WERI-Rb-1 (cell line): Measurements from ENCODE around the gene PLA2G7.
"Not testable (repeated sequence)": the region's sequence is repeated elsewhere in the genome, so short reads cannot be mapped to it uniquely, and the experiment has no call there.

Experiments
- DNase-seq: peaks from one replicate; pipeline ENCODE4 v3.0.0-alpha.2; 2020
- H3K27ac ChIP-seq: fragments of 250-450 bp; sonication (Bioruptor Pico); 2 replicates; pipeline ENCODE4 v1.5.1; 2020; ENCODE audit warnings: mild to moderate bottlenecking, moderate library complexity
- H3K27me3 ChIP-seq: fragments of 250-450 bp; sonication (Bioruptor Pico); 2 replicates; pipeline ENCODE4 v1.5.1; 2021; ENCODE audit warnings: mild to moderate bottlenecking, low read depth, moderate library complexity; ENCODE audit not compliant: insufficient read depth, severe bottlenecking
- H3K36me3 ChIP-seq: fragments of 250-450 bp; sonication (Bioruptor Pico); 2 replicates; pipeline ENCODE4 v1.5.1; 2020; ENCODE audit warnings: mild to moderate bottlenecking, moderate library complexity
- H3K4me3 ChIP-seq: 2 replicates; pipeline ENCODE4 v1.5.1; 2011; ENCODE audit warnings: low read depth, mild to moderate bottlenecking, control low read depth, low read length
- H3K9me3 ChIP-seq: fragments of 250-450 bp; sonication (Bioruptor Pico); 2 replicates; pipeline ENCODE4 v1.5.1; 2021; ENCODE audit warnings: mild to moderate bottlenecking, moderate library complexity; ENCODE audit not compliant: severe bottlenecking
- CTCF ChIP-seq: IDR thresholded peaks from 2 replicates; pipeline ENCODE4 v1.5.1; 2011; ENCODE audit warnings: low read depth, mild to moderate bottlenecking, control low read depth, inconsistent platforms, low read length

The PLA2G7 gene

GRCh38 chr6:46734867-46735719 is at the start of gene PLA2G7:
Gene PLA2G7 (minus strand): TSS chr6:46735375. CDS start chr6:46722891, 12,484 bp downstream.
- peak within 1 kb of the TSS; percentile 63 for H3K4me3 ChIP-seq
- TF ChIP-seq CTCF, result 0 out of 2 replicates have a peak, but pooled peaks have one; percentile 4
- H3K9me3 ChIP-seq, result no peaks in the 10 kb centered on the region
- no peaks in the 10 kb centered on the region for H3K27me3 ChIP-seq
- no peak within 1 kb of the TSS; the same call in 1 of the 2 replicates for H3K27ac ChIP-seq
- no peaks in the 10 kb centered on the region for H3K36me3 ChIP-seq
- peak; percentile 59 for DNase-seq

GRCh38 chr6:46784535-46784934 is 49.4 kb upstream of the PLA2G7 start:
- no peak overlapping the region for H3K27ac ChIP-seq
- H3K27me3 ChIP-seq, result no peaks in the 10 kb centered on the region
- H3K36me3 ChIP-seq, result no peaks in the 10 kb centered on the region
- H3K9me3 ChIP-seq, result no peaks in the 10 kb centered on the region
- TF ChIP-seq CTCF, result no peak
- DNase-seq, result no peak
- no peak overlapping the region for H3K4me3 ChIP-seq

- peak; percentile 83 for DNase-seq
- no peaks in the 10 kb centered on the region for H3K9me3 ChIP-seq
- H3K4me3 ChIP-seq, result no peak overlapping the region
- TF ChIP-seq CTCF, result peak; percentile 64
- no peaks in the 10 kb centered on the region for H3K36me3 ChIP-seq
- H3K27me3 ChIP-seq, result no peaks in the 10 kb centered on the region
- no peak overlapping the region for H3K27ac ChIP-seq
Measured at GRCh38 chr6:46781478-46782378, 46.6 kb upstream of the PLA2G7 start.

GRCh38 chr6:46777476-46778346 is 42.5 kb upstream of the PLA2G7 start:
- H3K4me3 ChIP-seq, result no peak overlapping the region
- DNase-seq, result no peak
- TF ChIP-seq CTCF, result no peak
- H3K36me3 ChIP-seq, result no peaks in the 10 kb centered on the region
- no peaks in the 10 kb centered on the region for H3K27me3 ChIP-seq
- no peaks in the 10 kb centered on the region for H3K9me3 ChIP-seq
- H3K27ac ChIP-seq, result no peak overlapping the region

- DNase-seq, result no peak
- Histone ChIP-seq H3K4me3 (no peak overlapping the region), H3K27me3 (no peaks in the 10 kb centered on the region), H3K36me3 (no peaks in the 10 kb centered on the region), H3K27ac (no peak overlapping the region), H3K9me3 (no peaks in the 10 kb centered on the region)
- TF ChIP-seq CTCF, result no peak
Measured at GRCh38 chr6:46776070-46776712, 41.0 kb upstream of the PLA2G7 start.

GRCh38 chr6:46774736-46775135 is 39.6 kb upstream of the PLA2G7 start:
- not testable (repeated sequence) for H3K9me3 ChIP-seq, H3K4me3 ChIP-seq, H3K27ac ChIP-seq, H3K27me3 ChIP-seq, H3K36me3 ChIP-seq, DNase-seq
